ENCODE data around the gene ITGAV. TPM values are rescaled to one million over a fixed set of nuclear protein-coding genes. Genes with fewer than 3 reads are reported as not detected.

ITGAV gene
- polyA plus RNA-seq, 2 donors = 5.8 to 9.8 TPM

DNA sequence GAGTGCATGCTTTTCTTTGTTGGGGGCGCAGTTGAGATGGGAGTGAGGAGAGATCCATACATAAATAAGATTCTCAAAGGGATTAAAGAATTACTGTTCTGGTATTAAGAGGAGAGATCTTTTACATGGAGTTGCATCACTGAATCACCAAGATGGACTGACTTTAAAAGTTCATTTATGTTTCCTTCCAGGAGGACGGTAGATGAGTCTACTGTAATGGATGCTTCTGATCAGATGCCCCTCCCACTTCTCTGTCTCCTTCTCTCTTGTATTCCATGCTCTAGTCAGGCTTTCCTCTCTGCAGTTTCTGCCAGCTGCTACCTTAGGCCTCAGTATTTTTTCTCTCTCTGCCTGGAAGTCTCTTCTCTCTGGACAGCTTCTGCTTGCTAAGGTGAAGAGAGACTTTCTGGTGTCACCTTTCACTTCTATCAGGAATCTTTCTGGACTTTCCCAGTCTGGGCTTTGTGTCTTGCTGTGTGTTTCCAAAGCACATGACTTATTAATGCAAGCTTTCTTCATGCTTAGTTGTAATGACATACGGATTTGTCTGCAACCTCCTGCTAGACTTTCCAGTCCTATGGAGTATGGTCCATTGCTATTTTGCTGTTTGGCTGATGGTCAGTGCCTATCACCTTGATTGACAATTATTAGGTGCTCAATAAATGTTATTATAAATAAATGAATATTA is 127.6 kb downstream of the ITGAV start:
- no peaks in the 10 kb centered on the region for H3K27me3 ChIP-seq (ENCODE audit: control insufficient read depth in 1 of 2, insufficient read depth in 2 of 2, low read length in 2 of 2)
- no peaks in the 10 kb centered on the region for H3K36me3 ChIP-seq (ENCODE audit: control insufficient read depth in 2 of 2, insufficient read depth in 2 of 2, low read length in 1 of 2)
- H3K4me3 ChIP-seq (ENCODE audit: low read depth in 1 of 2, low read length in 2 of 2) = no peak overlapping the region
- no peaks in the 10 kb centered on the region for H3K4me1 ChIP-seq (ENCODE audit: control insufficient read depth in 2 of 2, insufficient read depth in 2 of 2, low read length in 1 of 2)
- H3K27ac ChIP-seq (ENCODE audit: low read depth in 2 of 2, low read length in 1 of 2) = no peak overlapping the region
- no peaks in the 10 kb centered on the region for H3K9me3 ChIP-seq (ENCODE audit: control insufficient read depth in 2 of 2, insufficient read depth in 1 of 2, low read depth in 1 of 2, low read length in 1 of 2)
- WGBS, 2 donors = 67% methylated on average over 3 of the region's 3 CpGs

DNA sequence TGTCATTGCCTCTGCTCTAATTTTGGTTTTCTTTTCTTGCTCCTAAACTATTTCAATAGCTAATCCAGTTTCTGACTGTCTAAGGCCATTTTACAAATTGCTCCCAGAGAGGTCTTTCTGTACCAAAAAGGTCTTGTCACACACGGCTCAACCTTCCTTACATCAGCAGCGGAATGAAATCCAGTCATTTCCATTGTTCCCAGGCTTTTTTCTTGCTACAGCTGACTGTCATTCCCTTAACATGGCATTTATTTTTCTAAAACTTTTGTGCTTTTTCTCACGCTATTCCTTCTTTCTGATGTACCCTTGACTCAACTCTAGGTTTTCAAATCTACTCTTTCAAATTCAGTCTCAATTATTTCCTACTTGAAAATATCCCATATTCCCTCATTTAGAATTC is 128.3 kb downstream of the ITGAV start:
- Histone ChIP-seq H3K27me3 (ENCODE audit: control insufficient read depth in 1 of 2, insufficient read depth in 2 of 2, low read length in 2 of 2) (no peaks in the 10 kb centered on the region), H3K36me3 (ENCODE audit: control insufficient read depth in 2 of 2, insufficient read depth in 2 of 2, low read length in 1 of 2) (no peaks in the 10 kb centered on the region), H3K4me1 (ENCODE audit: control insufficient read depth in 2 of 2, insufficient read depth in 2 of 2, low read length in 1 of 2) (no peaks in the 10 kb centered on the region), H3K9me3 (ENCODE audit: control insufficient read depth in 2 of 2, insufficient read depth in 1 of 2, low read depth in 1 of 2, low read length in 1 of 2) (no peaks in the 10 kb centered on the region), H3K27ac (ENCODE audit: low read depth in 2 of 2, low read length in 1 of 2) (no peak overlapping the region), H3K4me3 (ENCODE audit: low read depth in 1 of 2, low read length in 2 of 2) (no peak overlapping the region)
- 92 to 94% methylated on average over 3 of the region's 3 CpGs for WGBS, 2 donors

DNA sequence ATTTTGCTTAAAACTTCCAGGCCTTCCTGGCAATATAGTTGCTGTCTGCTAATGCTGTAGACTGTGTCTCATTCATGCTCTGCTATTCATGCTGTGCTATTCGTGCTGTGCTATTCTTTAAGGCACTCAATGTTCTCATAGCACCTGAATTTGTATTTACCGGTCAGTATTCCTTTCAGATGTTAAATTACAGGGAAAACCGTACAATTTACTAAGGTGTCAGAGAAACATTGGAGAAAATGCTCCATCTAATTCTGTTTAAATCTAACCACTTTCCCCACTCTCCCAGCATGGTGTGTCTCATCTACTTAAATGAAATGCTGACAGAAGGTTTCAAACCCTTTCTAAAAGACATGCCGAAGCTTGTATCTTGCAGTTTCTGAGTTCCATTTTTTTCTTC is 129.0 kb downstream of the ITGAV start:
- Histone ChIP-seq H3K36me3 (ENCODE audit: control insufficient read depth in 2 of 2, insufficient read depth in 2 of 2, low read length in 1 of 2) (no peaks in the 10 kb centered on the region), H3K27me3 (ENCODE audit: control insufficient read depth in 1 of 2, insufficient read depth in 2 of 2, low read length in 2 of 2) (no peaks in the 10 kb centered on the region)

DNA sequence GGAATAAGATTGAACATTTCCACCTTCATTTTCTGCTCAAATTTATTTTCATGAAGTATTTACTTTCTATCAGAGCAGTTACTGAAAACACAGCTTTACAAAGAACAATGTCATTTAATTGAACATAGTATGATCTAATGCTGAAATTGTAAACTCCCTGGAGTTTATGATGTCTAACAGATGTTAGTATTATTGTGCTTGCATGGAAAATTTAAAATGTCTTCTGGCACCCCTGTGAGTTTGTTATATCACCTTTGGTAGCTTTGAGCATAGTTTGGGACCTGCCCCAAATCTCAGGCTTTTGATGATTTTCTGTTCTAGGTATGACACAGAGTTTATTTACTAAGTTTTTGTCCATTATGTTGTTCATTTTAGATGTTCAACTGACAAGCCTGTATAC is 132.1 kb downstream of the ITGAV start:
- H3K27me3 ChIP-seq (ENCODE audit: control insufficient read depth in 1 of 2, insufficient read depth in 2 of 2, low read length in 2 of 2) = no peaks in the 10 kb centered on the region
- no peaks in the 10 kb centered on the region for H3K9me3 ChIP-seq (ENCODE audit: control insufficient read depth in 2 of 2, insufficient read depth in 1 of 2, low read depth in 1 of 2, low read length in 1 of 2)
- H3K4me3 ChIP-seq (ENCODE audit: low read depth in 1 of 2, low read length in 2 of 2) = no peak overlapping the region

More for the DNA sequence above, 129.0 kb downstream of the ITGAV start:
- H3K9me3 ChIP-seq (ENCODE audit: control insufficient read depth in 2 of 2, insufficient read depth in 1 of 2, low read depth in 1 of 2, low read length in 1 of 2) = no peaks in the 10 kb centered on the region
- 77 to 81% methylated on average over 4 of the region's 4 CpGs for WGBS, 2 donors
- H3K27ac ChIP-seq (ENCODE audit: low read depth in 2 of 2, low read length in 1 of 2) = no peak overlapping the region
- no peaks in the 10 kb centered on the region for H3K4me1 ChIP-seq (ENCODE audit: control insufficient read depth in 2 of 2, insufficient read depth in 2 of 2, low read length in 1 of 2)
- no peak overlapping the region for H3K4me3 ChIP-seq (ENCODE audit: low read depth in 1 of 2, low read length in 2 of 2)

DNA sequence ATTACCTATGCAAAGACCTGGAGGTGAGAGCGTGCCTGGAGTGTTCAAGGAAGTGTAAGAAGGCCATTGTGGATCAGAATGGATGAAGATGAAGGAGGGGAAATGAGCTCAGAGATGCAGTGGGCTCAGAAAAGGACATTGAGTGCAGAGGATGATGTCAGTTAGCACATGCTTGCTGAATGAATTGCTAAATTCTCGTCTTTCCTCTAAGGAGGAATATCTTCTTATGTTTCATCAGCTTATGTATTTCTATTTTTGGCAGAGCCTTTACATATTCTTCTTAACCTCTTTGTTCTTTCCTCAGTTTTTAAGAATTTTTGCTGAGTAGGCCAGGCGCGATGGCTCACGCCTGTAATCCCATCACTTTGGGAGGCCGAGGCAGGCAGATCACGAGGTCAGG is 134.9 kb downstream of the ITGAV start:
- no peak overlapping the region for H3K27ac ChIP-seq (ENCODE audit: low read depth in 2 of 2, low read length in 1 of 2)
- H3K27me3 ChIP-seq (ENCODE audit: control insufficient read depth in 1 of 2, insufficient read depth in 2 of 2, low read length in 2 of 2) = no peaks in the 10 kb centered on the region
- H3K36me3 ChIP-seq (ENCODE audit: control insufficient read depth in 2 of 2, insufficient read depth in 2 of 2, low read length in 1 of 2) = no peaks in the 10 kb centered on the region
- H3K4me3 ChIP-seq (ENCODE audit: low read depth in 1 of 2, low read length in 2 of 2) = no peak overlapping the region
- H3K9me3 ChIP-seq (ENCODE audit: control insufficient read depth in 2 of 2, insufficient read depth in 1 of 2, low read depth in 1 of 2, low read length in 1 of 2) = no peaks in the 10 kb centered on the region
- 81 to 87% methylated on average over 7 of the region's 7 CpGs for WGBS, 2 donors
- H3K4me1 ChIP-seq (ENCODE audit: control insufficient read depth in 2 of 2, insufficient read depth in 2 of 2, low read length in 1 of 2) = no peaks in the 10 kb centered on the region

More for the DNA sequence above, 132.1 kb downstream of the ITGAV start:
- no peaks in the 10 kb centered on the region for H3K4me1 ChIP-seq (ENCODE audit: control insufficient read depth in 2 of 2, insufficient read depth in 2 of 2, low read length in 1 of 2)
- no peaks in the 10 kb centered on the region for H3K36me3 ChIP-seq (ENCODE audit: control insufficient read depth in 2 of 2, insufficient read depth in 2 of 2, low read length in 1 of 2)
- H3K27ac ChIP-seq (ENCODE audit: low read depth in 2 of 2, low read length in 1 of 2) = no peak overlapping the region

DNA sequence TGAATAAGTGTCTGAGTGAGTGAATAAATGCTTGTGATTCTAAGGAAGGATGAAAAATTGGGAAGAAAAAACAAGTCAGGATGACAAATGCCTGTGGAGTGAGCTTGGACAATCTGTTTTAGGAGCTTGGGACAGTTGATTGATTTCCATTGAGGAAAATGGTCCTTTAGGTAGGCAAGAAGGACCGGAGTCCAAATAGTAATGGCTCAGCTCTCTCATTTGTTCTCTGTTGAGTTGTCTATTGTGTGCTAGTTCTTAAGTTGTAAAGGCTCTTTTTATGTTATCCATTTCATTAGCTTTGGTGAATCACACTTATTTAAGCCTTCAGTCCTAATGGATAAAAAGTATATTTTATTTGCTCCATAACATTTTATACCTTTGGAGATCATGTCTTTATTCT is 135.9 kb downstream of the ITGAV start:
- H3K4me1 ChIP-seq (ENCODE audit: control insufficient read depth in 2 of 2, insufficient read depth in 2 of 2, low read length in 1 of 2) = no peaks in the 10 kb centered on the region
- H3K9me3 ChIP-seq (ENCODE audit: control insufficient read depth in 2 of 2, insufficient read depth in 1 of 2, low read depth in 1 of 2, low read length in 1 of 2) = no peaks in the 10 kb centered on the region
- H3K36me3 ChIP-seq (ENCODE audit: control insufficient read depth in 2 of 2, insufficient read depth in 2 of 2, low read length in 1 of 2) = no peaks in the 10 kb centered on the region
- H3K27me3 ChIP-seq (ENCODE audit: control insufficient read depth in 1 of 2, insufficient read depth in 2 of 2, low read length in 2 of 2) = no peaks in the 10 kb centered on the region
- H3K4me3 ChIP-seq (ENCODE audit: low read depth in 1 of 2, low read length in 2 of 2) = no peak overlapping the region
- H3K27ac ChIP-seq (ENCODE audit: low read depth in 2 of 2, low read length in 1 of 2) = no peak overlapping the region
- WGBS, 2 donors = 77 to 94% methylated on average over 1 of the region's 1 CpG

DNA sequence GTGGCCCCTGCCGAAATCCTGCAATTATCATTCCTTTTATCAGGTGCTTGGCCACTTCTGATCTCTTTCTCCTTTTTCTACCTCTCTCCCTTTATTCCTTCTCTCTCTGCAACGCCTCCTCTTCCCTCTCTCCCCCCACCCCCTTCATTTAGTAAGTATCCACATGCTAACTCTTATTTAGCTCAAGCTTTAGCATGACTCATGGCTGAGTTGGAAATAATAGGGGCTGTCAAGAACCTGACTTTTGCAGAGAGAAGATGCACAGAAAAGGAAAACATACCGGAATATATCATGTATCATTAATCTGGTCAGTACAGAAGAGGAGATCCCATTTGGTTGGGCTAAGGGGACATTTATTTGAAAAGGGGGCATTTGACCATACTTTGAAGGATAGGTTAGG is 137.1 kb downstream of the ITGAV start:
- peaks cover 0 to 2% of the 10 kb centered on the region in 2 donors for H3K9me3 ChIP-seq (ENCODE audit: control insufficient read depth in 2 of 2, insufficient read depth in 1 of 2, low read depth in 1 of 2, low read length in 1 of 2)
- H3K4me1 ChIP-seq (ENCODE audit: control insufficient read depth in 2 of 2, insufficient read depth in 2 of 2, low read length in 1 of 2) = no peaks in the 10 kb centered on the region
- no peaks in the 10 kb centered on the region for H3K27me3 ChIP-seq (ENCODE audit: control insufficient read depth in 1 of 2, insufficient read depth in 2 of 2, low read length in 2 of 2)
- no peak overlapping the region for H3K27ac ChIP-seq (ENCODE audit: low read depth in 2 of 2, low read length in 1 of 2)
- H3K4me3 ChIP-seq (ENCODE audit: low read depth in 1 of 2, low read length in 2 of 2) = no peak overlapping the region
- 74 to 76% methylated on average over 3 of the region's 3 CpGs for WGBS, 2 donors
- H3K36me3 ChIP-seq (ENCODE audit: control insufficient read depth in 2 of 2, insufficient read depth in 2 of 2, low read length in 1 of 2) = no peaks in the 10 kb centered on the region

DNA sequence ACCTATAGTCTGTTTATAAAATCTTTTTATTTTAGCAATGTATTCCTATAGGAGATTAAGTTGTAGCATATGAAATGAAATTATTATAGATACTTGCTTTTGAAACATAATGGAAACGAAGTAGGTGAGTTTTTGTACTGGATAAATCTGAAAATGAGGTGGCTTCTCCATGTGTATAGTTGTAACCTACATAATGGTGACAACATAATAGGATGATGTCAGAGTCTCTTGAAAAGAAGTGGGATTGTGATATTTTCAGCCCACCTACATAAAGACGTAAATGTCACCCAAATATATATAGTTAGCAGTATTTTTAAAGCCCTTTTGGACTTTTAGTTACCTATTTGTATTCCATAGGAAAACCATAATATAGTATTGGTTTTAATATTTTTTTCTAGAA is 138.8 kb downstream of the ITGAV start:
- WGBS, 2 donors = 85 to 92% methylated on average over 2 of the region's 2 CpGs
- Histone ChIP-seq H3K36me3 (ENCODE audit: control insufficient read depth in 2 of 2, insufficient read depth in 2 of 2, low read length in 1 of 2) (no peaks in the 10 kb centered on the region), H3K4me3 (ENCODE audit: low read depth in 1 of 2, low read length in 2 of 2) (no peak overlapping the region), H3K27me3 (ENCODE audit: control insufficient read depth in 1 of 2, insufficient read depth in 2 of 2, low read length in 2 of 2) (no peaks in the 10 kb centered on the region), H3K27ac (ENCODE audit: low read depth in 2 of 2, low read length in 1 of 2) (no peak overlapping the region), H3K9me3 (ENCODE audit: control insufficient read depth in 2 of 2, insufficient read depth in 1 of 2, low read depth in 1 of 2, low read length in 1 of 2) (peaks cover 1 to 2% of the 10 kb centered on the region in 2 donors), H3K4me1 (ENCODE audit: control insufficient read depth in 2 of 2, insufficient read depth in 2 of 2, low read length in 1 of 2) (no peaks in the 10 kb centered on the region)

Other genes with a start within 250 kb of the ITGAV start
- gene ZC3H15, start 103.8 kb upstream of the ITGAV start, polyA plus RNA-seq = 10 to 100 TPM; 41.0 to 51.1 TPM
- gene FAM171B, start 104.0 kb downstream of the ITGAV start, polyA plus RNA-seq = under 1 TPM; 0.22 to 0.33 TPM